HG03558 (cell line): Measurements from ENCODE around the gene BOD1L1.

Source experiments
- ATAC-seq: cut with Tn5 transposase; IDR thresholded peaks from one replicate; pipeline ENCODE4 v1.9.1; 2021; ENCODE audit warnings: moderate number of reproducible peaks; ENCODE audit not compliant: unreplicated experiment; ENCODE audit errors: extremely low read depth

Gene BOD1L1

DNA sequence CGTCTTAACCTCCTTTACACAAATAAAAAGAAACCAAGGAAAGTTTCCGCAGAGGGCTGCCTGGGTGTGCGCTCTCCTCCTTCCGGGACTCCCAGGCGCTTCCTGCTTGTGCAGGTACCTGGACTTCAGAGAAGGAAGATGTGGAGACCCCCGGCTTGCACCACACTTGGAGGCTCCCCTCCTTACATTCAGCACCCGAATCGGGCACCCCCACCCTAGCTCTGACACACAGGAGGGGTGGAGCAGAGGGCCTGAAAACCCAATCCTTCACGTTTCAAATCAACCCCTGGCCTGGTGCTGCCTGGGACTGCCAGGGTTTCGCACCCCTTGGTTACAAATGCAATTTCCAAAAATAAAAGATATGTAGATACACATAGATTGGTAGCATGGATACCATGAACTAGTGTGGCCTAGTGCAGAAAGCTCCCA, 86.3 kb downstream of the BOD1L1 start:
- ATAC-seq: no peak

DNA sequence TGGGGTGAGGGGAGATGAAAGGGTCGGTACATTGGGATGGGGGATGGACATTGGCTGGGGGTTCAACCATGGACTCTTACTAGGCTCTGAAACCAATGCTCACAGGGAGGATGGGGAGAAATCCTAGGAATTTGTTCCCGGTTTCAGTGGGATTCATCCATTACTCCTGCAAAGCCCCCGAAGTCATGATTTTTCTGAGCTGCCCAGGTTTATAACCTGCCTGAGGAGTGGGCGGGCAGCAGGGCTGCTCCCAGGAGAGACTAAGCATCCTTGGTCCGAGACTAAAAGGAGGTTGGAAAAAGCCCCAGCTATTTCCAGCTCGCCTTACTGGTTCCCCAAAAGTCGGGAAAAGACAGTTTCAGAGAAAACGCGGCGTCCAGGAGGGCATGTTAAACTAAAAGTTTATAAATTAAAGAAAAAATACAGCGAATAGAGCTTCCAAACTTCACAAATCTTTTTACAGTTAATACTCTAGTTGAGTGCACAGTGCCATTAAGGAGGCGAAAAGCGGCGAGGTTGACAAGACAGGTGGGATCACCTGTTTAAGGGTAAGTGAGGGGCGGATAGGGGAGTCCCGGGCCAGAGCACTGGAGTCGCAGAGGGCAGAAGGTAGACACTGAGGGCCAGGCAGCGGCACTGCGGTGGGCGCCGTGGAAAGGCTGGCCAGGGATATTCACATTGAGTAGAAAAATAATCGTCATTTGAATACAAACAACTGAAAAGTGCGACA, 86.9 kb downstream of the BOD1L1 start:
- ATAC-seq: no peak

DNA sequence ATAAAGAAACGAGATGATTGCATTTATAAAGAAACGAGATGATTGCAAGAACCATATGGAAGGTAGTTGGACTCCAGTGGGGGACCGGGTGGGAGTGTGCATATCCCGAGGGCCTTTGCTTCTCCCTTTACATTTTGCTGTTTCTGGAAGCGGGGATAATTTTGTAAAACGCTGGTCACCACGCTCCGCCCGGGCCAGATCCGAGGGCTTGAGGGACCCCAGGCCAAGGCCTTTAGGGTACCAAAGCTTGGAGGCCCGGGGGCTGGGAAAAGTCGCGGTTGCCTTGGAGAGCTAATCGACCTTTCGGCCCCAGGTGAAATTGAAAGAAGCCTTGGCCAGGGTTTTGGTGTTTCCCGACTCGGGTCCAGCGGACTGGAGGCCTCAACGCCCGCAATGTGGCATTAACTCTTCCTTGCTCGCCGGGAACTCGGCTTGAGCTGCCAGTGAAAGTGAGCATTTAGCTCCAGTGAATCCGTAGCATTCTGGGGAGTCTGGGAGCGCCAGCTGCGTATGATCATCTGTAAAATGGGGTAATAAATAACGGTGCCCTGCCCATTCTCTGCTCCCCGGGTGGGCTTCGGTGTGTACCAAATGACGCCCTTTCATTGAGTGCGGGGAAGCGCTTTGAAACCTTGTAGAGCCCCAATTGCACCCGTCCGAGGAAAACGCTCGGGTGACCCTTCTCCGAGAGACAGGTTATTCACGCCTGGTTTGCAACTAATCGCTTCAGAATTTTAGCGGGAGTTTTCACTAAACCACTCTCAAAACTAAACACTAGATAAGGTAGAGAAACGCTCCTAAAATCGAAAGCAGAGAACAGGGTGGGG, 87.7 kb downstream of the BOD1L1 start:
- ATAC-seq: no peak

DNA sequence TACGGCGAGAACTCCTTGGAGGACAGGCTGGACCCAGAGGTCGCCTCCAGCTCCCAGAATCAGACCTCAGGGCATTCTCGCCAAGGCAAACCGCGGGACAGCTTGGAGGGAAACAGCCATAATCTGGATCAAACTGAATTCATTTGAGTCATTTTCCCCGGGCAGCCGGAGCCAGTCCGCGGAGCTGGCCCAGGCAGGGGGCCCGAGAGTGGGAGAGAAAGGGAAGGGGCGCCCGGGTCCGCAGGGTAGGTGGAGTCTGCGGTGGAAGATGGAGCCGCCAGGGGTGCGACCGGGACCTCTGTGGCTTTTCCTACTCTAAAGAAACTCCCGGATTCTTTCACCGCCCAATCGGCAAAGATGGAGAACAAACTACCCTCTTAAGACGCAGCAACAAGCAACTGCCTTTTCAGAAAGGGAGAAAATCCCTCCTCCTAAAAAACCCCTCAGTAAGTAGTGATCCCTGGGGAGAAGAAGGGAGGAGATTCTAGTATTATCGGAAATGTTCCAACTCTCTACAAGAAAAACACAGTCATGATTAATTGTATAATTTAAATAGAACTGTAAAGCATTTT, 88.4 kb downstream of the BOD1L1 start:
- ATAC-seq: no peak

DNA sequence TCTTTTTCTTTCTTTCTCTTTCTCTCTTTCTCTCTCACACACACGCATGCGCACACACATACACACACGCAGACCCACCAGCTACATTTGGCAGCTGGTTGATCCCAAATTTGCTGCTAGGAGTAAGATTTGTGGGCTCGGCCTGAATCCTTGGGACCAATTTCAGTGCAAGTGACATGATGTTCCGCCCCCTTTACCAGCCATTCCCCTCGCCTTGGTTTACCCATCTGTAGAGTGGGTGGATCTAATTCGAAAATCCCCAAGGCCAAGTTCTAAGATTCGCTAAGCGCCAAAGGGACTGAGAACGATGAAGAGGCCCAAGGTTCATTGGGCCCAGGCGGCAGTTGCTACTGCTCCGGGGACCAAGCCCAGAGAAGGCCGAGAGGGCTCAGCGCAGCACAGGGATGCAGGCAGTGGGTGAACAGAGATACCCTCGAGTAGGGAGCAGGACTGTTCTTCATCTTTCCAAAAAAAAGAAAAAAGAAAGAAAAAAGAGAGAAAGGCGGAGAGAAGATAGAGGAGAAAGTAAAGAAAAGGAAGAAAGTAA, 89.0 kb downstream of the BOD1L1 start:
- no peak for ATAC-seq

DNA sequence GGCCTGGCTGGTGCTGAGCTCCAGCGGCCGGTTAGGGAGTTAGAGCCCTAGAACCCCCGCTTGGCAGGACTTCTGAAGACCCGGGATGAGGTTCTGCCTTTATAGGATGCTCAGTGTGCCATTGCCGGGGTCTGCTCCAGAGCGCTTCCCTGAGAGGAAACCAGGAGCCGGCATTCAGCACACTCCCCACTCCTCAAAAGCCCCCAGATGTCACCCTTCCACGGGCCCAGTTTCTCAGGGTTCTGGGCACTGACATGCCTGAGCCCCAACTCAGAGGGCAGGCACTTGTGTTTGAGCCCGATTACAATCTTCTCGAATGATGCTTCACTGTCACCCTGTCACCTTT, 89.7 kb downstream of the BOD1L1 start:
- ATAC-seq: no peak

DNA sequence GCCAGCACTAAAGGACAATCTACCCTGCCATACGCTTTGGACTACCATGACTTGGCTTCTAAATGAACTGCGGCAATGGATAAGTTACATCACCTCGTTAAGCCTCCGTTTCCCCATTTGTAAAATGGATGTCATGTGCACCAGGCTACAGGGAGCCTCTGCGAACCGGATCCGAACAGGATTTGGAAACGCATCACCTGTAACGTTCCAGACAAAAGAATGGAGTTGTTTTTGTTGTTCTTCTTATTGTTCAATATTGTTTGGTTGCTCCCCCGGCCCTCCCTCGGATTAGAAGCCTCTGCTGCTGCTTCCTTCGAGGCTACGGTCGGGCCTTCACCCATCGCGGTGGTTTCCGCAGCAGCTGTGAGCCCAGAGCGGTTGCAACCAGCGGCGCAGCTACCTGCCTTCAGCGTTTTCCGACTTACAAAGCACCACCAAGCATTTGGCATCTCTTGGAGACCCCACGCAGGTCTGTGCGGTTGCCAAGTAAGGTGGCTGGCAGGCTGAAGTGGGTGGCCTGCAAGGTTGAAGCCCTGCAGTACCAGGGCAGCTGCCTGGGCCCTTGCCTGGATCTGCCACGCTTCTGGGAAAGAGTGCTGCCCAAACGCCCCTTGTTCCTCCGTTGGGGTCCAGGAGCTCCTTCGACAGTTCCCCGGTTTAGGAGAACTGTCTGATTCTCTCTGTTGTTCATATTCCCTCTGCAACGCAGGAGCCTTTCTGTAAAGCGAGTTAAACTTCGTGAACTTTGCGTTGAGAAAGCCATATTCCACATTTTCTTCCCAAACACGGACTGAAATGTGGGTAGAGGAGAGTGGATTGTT, 90.3 kb downstream of the BOD1L1 start:
- no peak for ATAC-seq

DNA sequence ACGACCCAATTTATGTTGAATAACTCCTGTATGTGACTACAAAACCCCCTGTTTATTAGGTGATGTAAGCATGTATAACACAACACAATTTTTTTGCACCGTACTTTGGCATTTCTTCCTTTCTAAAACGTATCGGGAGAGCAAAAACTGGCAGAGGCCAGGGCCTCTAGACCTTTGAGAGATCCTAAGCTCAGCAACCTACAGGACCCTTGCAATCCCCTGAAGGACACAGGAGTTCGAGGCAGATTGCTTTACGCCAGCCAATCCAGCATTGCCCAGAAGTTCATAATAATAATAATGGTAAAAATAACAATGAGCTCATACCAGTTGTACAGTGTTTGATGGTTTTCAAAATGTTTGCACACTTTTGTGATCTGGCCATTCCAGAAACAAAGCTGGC, 90.9 kb downstream of the BOD1L1 start:
- no peak for ATAC-seq

DNA sequence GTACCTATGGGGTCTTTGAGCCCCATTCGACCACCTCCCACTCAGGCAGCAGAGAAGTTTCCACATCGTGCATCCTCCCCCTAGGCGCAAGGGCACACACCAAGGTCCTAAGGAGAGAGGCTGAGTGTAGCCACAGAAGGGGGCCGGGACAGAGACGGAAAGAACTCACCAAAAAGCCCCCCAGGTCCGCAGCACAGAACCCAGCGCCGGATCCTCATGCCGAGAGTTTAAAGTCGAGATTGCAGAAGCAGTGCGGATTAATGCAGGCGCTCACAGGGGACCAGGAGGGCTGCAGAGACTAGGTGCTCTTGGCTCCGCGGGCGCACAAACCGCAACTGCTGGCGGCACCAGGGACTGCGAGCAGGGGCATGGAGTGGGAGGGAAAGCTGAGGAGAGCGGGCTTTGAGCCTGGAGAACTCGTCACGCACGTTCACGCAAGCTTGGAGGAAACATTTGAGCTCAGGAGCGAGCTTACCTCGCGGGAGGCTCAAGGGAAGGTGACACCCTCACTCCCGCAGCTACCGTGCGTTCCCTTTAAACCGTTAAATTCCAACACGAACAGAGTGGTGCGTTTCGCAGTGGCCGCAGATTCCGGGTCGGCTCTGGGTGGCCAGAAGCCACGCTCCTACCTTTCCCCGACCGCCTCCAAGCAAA, 91.7 kb downstream of the BOD1L1 start:
- no peak for ATAC-seq

DNA sequence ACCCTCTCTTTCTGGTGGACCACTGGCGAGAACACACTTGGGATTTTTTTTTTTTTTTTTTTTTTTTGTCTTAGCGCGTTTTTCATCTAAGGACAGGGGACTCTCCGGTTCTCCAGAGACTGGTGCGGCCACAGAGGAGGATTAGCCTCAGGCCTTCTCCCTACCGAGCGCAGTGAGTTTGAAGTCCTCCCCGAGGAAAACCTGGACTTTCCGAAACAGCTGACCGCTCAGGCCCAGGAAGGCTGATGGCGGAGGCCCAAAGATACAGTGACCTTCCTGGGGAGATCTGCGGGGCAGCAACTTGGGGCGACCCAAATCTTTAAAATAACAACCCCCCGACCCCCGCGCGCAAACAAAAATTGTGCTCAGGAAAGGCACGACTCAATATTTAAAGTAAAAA, 92.4 kb downstream of the BOD1L1 start:
- ATAC-seq: no peak

DNA sequence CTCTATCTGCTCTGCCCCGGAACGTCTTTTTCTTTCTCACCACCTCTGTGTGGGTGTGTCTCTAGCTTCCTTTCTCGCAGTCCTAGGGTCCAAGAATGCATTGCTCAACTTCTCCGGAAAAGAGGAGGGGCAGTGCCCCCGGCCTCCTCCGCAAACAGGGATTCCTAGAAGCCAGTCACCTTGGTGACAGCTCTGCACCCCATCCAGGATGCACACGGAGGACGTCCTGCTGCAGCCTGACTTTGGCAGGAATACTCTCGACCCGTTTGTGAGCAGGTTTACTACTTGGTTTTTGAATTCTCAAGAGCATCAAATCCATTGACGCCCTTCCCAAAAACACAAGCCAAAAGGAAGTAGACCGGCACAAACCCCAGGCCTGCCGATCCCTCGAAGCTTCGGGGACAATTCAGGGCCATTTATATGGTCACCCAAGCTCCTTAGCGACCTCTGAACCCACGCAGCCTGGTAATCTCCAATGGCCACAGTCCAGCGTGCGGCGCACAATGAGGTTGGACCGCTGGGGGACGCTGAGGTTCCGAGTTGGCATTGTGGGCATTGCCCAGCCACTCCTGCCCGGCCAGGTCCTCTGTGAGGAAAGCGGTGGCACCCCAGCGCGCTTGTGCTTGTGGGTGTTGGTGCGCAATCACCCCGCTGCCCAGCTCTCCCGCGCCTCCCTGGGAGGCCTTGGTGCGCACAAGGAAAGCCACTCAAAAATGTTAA, 93.0 kb downstream of the BOD1L1 start:
- no peak for ATAC-seq

DNA sequence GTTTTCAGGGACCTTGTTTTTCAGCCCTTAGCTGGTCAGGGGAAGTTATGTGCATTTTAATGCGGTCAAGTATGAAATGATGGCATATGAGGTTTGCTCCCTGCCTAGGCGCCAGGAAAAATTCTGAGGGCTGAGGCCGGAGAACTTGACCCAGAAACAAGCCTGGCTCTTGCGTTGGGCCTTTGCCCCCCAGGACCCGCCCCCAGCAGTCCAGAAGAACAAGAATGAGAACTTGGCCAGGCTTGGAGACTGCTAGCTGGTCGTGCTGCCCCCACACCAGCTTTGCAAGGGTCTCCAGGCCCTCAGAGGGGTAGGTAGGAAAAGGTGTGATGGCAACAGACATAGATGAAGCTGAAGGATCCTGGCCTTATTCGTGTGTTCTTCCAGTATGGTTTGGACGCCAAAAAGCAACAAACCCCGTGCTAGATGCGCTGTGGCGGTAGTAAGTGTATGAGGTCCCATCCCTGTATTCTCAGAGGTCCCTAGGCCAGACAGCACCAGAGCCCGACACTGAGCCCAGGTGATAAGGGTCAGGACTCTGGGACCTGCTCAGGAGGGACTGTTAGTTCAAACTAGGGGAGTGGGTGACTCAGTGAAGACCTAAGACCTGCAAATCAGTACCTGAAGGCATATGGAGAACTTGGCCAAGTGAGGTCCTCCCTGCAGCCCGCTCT, 93.7 kb downstream of the BOD1L1 start:
- ATAC-seq: no peak

DNA sequence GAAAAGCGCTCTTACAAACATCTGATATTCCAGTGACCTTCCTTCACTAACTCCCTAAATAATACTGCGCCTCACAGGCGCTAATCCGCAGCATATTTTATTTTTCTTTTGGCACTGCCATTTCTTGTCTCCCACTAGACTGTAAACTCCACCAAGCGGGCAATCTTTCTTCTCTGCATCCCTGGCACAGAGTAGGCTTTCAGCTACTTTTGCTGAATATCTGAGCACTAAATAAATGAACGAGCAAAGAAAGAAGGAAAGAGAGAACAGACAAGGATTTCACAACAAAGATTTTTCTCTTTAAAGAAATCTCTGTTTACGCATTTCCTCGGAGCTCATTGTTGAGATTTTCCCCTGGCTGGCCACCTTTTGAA, 95.9 kb downstream of the BOD1L1 start:
- no peak for ATAC-seq

DNA sequence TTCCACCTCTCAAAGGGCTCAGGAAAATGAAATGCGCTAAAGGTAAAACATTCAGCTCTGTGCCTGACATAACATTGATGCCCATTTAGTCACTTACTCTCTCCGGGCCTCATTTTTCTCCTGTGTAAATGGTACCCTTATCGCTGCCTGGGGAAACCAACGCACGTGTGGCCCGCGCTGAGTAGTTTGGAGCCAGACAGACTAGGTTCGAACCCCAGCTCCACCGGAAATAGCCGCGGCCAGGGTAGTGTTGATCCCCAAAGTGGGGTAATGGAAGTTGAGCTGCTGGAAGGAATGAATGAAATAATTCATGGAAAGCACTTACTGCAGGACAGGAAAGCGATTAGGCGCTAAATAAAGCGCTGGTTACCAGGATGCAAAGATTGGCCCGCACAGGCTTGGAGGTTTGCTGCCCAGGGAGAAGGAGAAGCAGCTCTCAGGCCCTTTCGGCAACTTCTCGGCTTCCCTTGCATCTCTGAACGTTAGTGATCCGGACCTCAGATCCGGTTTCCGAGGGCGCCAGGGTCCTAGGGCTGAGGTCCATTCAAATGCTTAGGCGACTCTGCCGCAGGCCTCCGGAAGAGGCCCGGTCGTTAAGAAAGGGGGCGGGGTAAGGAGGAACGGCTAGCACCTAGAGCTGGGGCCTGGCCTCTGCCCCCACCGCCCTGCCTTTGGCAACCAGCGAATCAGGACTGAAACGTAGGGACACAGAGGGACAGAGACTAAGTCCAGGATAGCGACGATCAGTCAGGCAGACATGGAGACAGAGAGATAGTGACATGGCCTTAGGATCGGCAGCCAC, 96.5 kb downstream of the BOD1L1 start:
- no peak for ATAC-seq

DNA sequence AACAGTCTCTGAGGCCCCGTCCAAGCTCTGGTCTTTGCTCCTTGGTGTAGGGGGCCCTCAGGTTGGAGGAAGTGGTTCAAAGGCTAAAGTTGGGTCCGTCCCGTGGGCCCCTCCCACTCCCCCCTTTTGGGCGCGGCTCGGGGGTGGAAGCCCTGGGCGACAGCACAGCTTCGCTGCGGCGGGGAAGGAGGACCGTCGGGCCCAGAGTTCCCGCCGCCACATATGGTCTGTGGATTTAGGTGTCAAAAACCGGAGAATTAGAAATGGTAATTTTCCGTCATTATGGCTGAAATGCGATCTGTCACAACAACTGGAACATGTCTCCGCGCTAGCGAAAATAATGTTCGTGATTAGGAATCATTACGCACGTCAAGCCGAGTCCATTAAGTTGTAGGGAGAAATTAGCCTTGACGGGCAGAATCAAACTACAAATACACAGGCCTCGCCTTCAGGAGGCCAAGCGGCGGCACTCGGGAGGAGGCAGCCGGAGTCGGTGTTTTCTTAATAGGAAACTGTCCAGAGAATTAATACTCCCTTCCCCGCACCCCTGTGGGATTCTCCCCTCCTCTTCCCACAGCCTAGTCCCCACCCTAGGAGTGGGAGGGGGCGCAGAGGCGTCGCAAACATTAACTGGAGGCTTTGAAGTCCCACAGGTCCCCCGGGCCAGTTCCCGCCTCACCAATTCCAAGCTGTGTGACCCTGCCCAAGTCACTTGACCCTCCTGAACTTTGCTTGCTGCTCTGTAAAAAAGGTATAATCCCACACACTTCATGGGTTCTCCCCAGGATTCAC, 98.2 kb downstream of the BOD1L1 start:
- ATAC-seq: no peak

DNA sequence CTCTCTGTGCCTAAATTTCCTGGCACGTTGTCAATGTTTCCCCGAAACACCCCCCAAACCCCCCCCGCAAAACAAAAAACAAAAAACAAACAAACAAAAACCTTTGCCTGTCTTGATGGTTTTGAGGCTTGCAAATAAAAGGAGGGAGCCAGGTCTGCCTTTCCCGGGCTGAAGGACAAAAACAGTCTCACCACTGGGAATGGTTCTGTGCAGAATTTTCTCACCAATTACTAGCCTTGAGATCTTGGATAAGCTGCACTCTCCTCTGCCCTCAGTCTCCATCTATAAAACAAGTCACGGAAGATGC, 98.8 kb downstream of the BOD1L1 start:
- no peak for ATAC-seq
